Liver (tissue), 9 donors: ENCODE measurements around the gene DNAH3. TPM values are rescaled to one million over a fixed set of nuclear protein-coding genes. Genes with fewer than 3 reads are reported as not detected.

ENCODE experiments used
- DNase-seq: peaks from one replicate; pipeline ENCODE4 v3.0.0-alpha.2; 2017; ENCODE audit warnings: low spot score
- H3K27ac ChIP-seq, 2 donors: one replicate each; pipeline ENCODE4 v1.7.0; 2013; ENCODE audit warnings: inconsistent platforms in 2 of 2, low read length in 2 of 2, control low read depth in 1 of 2, low read depth in 1 of 2, mild to moderate bottlenecking in 1 of 2
- H3K27me3 ChIP-seq, 4 donors: one replicate each; pipeline versions ENCODE4 v1.6.1 to v1.7.0; 2013; ENCODE audit warnings: low read length in 3 of 4, inconsistent platforms in 1 of 4, mild to moderate bottlenecking in 1 of 4, moderate library complexity in 1 of 4; ENCODE audit not compliant: control insufficient read depth in 4 of 4, insufficient read depth in 4 of 4
- H3K36me3 ChIP-seq, 4 donors: one replicate each; pipeline versions ENCODE4 v1.6.1 to v1.7.0; 2013; ENCODE audit warnings: low read length in 3 of 4, mild to moderate bottlenecking in 3 of 4, low read depth in 1 of 4, moderate library complexity in 1 of 4; ENCODE audit not compliant: control insufficient read depth in 4 of 4, insufficient read depth in 3 of 4
- H3K4me1 ChIP-seq, 4 donors: one replicate each; pipeline versions ENCODE4 v1.6.1 to v1.7.0; 2013; ENCODE audit warnings: low read length in 3 of 4, mild to moderate bottlenecking in 3 of 4, moderate library complexity in 1 of 4; ENCODE audit not compliant: control insufficient read depth in 4 of 4, insufficient read depth in 4 of 4
- H3K4me3 ChIP-seq, 3 donors: one replicate each; pipeline versions ENCODE4 v1.6.1 to v1.7.0; 2013; ENCODE audit warnings: low read length in 3 of 3, control low read depth in 1 of 3, low read depth in 1 of 3, mild to moderate bottlenecking in 1 of 3
- H3K9ac ChIP-seq, 2 donors: one replicate each; pipeline ENCODE4 v1.7.0; 2013; ENCODE audit warnings: low read length in 2 of 2, mild to moderate bottlenecking in 2 of 2, moderate library complexity in 2 of 2, control low read depth in 1 of 2, low read depth in 1 of 2
- H3K9me3 ChIP-seq, 4 donors: one replicate each; pipeline versions ENCODE4 v1.6.1 to v1.7.0; 2013; ENCODE audit warnings: low read length in 3 of 4; ENCODE audit not compliant: control insufficient read depth in 4 of 4
- CTCF ChIP-seq: fragments of 150-350 bp; IDR thresholded peaks from 2 replicates; pipeline ENCODE4 v1.5.1; 2017; ENCODE audit warnings: improper control_type of control experiment, low read depth, low read length; ENCODE audit not compliant: missing input control
- EGR1 ChIP-seq, 2 donors: IDR thresholded peaks; 2 replicates each; pipeline ENCODE4 v1.6.1; 2016 to 2018; ENCODE audit warnings: antibody characterized with exemption in 2 of 2, low read depth in 2 of 2
- FOXA2 ChIP-seq: IDR thresholded peaks from 2 replicates; pipeline ENCODE4 v1.6.1; 2016; ENCODE audit warnings: antibody characterized with exemption
- GABPA ChIP-seq, 2 donors: IDR thresholded peaks in 1 of 2; conservative IDR thresholded peaks in 1 of 2; 2 replicates each; pipeline ENCODE4 v1.6.1; 2016; ENCODE audit warnings: antibody characterized with exemption in 2 of 2, mild to moderate bottlenecking in 1 of 2, moderate library complexity in 1 of 2
- HNF4A ChIP-seq, 2 donors: conservative IDR thresholded peaks; 2 replicates each; pipeline ENCODE4 v1.6.1; 2016; ENCODE audit warnings: antibody characterized with exemption in 2 of 2, mild to moderate bottlenecking in 2 of 2
- JUND ChIP-seq, 2 donors: IDR thresholded peaks; 2 replicates each; pipeline ENCODE4 v1.6.1; 2016; ENCODE audit warnings: antibody characterized with exemption in 2 of 2
- NR2F2 ChIP-seq: IDR thresholded peaks from 2 replicates; pipeline ENCODE4 v1.6.1; 2016; ENCODE audit warnings: antibody characterized with exemption
- RAD21 ChIP-seq, 2 donors: IDR thresholded peaks; 2 replicates each; pipeline ENCODE4 v1.6.1; 2016; ENCODE audit warnings: antibody characterized with exemption in 2 of 2, mild to moderate bottlenecking in 2 of 2
- RXRA ChIP-seq, 2 donors: IDR thresholded peaks; 2 replicates each; pipeline ENCODE4 v1.6.1; 2017 to 2018; ENCODE audit warnings: antibody characterized with exemption in 2 of 2, mild to moderate bottlenecking in 1 of 2
- SP1 ChIP-seq: IDR thresholded peaks from 2 replicates; pipeline ENCODE4 v1.6.1; 2018; ENCODE audit warnings: antibody characterized with exemption, mild to moderate bottlenecking
- TAF1 ChIP-seq: conservative IDR thresholded peaks from 2 replicates; pipeline ENCODE4 v1.6.1; 2016; ENCODE audit warnings: antibody characterized with exemption, mild to moderate bottlenecking
- YY1 ChIP-seq: IDR thresholded peaks from 2 replicates; pipeline ENCODE4 v1.6.1; 2016; ENCODE audit warnings: antibody characterized with exemption, mild to moderate bottlenecking
- ZBTB33 ChIP-seq: IDR thresholded peaks from 2 replicates; pipeline ENCODE4 v1.6.1; 2016; ENCODE audit warnings: antibody characterized with exemption
- whole genome bisulfite sequencing: extraction: QIAGEN DNeasy Blood & Tissue Kit; methylation state at CpG from one replicate; pipeline ENCODE4 v1.1.7; 2013; 5-methylcytosine and 5-hydroxymethylcytosine counted together
- polyA plus RNA-seq, 2 donors: library from polyadenylated mRNA; stranded (reverse) in 1 of 2; unstranded in 1 of 2; fragments of 200-250 nt in 1 of 2; fragments of >200 nt in 1 of 2; fragmentation: Nextera tagmentation in 1 of 2; extraction: Ambion mirVana in 1 of 2; gene quantifications; one replicate each; pipeline versions ENCODE4 v1.2.1 to v1.2.3, GENCODE V29; 2013 to 2015
- total RNA-seq, 2 donors: library from RNA; depleted of rRNA; stranded (reverse); fragments of >200 nt; gene quantifications; one replicate each; pipeline ENCODE4 v1.2.3, GENCODE V29; 2014
- TF ChIP-seq, protein P1 (sequence below): IDR thresholded peaks from 2 replicates; pipeline ENCODE4 v1.6.1; 2016; ENCODE audit warnings: antibody characterized with exemption
- TF ChIP-seq, protein P2 (sequence below): IDR thresholded peaks from 2 replicates; pipeline ENCODE4 v1.6.1; 2016; ENCODE audit warnings: antibody characterized with exemption
- TF ChIP-seq, protein P3 (sequence below): IDR thresholded peaks from 2 replicates; pipeline ENCODE4 v1.6.1; 2016; ENCODE audit warnings: antibody characterized with exemption, mild to moderate bottlenecking
- donor health status: healthy.
- donor health status: healthy.
- donor health status: healthy.
- donor health status: healthy.
- donor health status: healthy.

DNAH3 gene
- total and polyA plus RNA-seq, 4 donors, result not detected

GRCh38 chr16:21167929-21168602 lies 17.4 kb upstream of the DNAH3 start:
- H3K9ac ChIP-seq, result no peak overlapping the region
- H3K27me3 ChIP-seq, result no peaks in the 10 kb centered on the region
- H3K36me3 ChIP-seq, result peaks cover 0 to 2% (median 0%) of the 10 kb centered on the region in 4 donors
- H3K27ac ChIP-seq, result no peak overlapping the region
- H3K4me3 ChIP-seq, result no peak overlapping the region
- H3K9me3 ChIP-seq, result no peaks in the 10 kb centered on the region
- no peak for TF ChIP-seq ZBTB33
- TF ChIP-seq RAD21 (IDR thresholded peaks at IDR 0.05), result no peak
- TF ChIP-seq CTCF, result no peak
- TF ChIP-seq GABPA (IDR thresholded peaks at IDR 0.05 in 1 of 2, conservative IDR thresholded peaks at IDR 0.05 in 1 of 2), result no peak
- no peak for TF ChIP-seq YY1
- TF ChIP-seq, protein P1, sequence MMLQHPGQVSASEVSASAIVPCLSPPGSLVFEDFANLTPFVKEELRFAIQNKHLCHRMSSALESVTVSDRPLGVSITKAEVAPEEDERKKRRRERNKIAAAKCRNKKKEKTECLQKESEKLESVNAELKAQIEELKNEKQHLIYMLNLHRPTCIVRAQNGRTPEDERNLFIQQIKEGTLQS, result no peak
- TF ChIP-seq TAF1, result no peak
- no peak for TF ChIP-seq JUND (IDR thresholded peaks at IDR 0.05)
- no peak for TF ChIP-seq EGR1 (IDR thresholded peaks at IDR 0.05; ENCODE audit: low read depth in 2 of 2)
- TF ChIP-seq, protein P2, sequence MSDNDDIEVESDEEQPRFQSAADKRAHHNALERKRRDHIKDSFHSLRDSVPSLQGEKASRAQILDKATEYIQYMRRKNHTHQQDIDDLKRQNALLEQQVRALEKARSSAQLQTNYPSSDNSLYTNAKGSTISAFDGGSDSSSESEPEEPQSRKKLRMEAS, result no peak
- no peak for TF ChIP-seq SP1
- 98% methylated on average over 12 of the region's 12 CpGs for WGBS
- no peak for DNase-seq
- peaks cover 0 to under 1% (median 0%) of the 10 kb centered on the region in 4 donors for H3K4me1 ChIP-seq

GRCh38 chr16:21167360-21167759 lies 16.7 kb upstream of the DNAH3 start:
- TF ChIP-seq, protein P2, result no peak
- TF ChIP-seq EGR1 (IDR thresholded peaks at IDR 0.05; ENCODE audit: low read depth in 2 of 2) (no peak), YY1 (no peak), JUND (IDR thresholded peaks at IDR 0.05) (no peak), RXRA (IDR thresholded peaks at IDR 0.05) (no peak), NR2F2 (no peak), SP1 (no peak), HNF4A (conservative IDR thresholded peaks at IDR 0.05) (no peak), GABPA (IDR thresholded peaks at IDR 0.05 in 1 of 2, conservative IDR thresholded peaks at IDR 0.05 in 1 of 2) (no peak), ZBTB33 (no peak), FOXA2 (no peak), TAF1 (no peak), RAD21 (IDR thresholded peaks at IDR 0.05) (no peak)
- TF ChIP-seq, protein P1, result no peak
- TF ChIP-seq, protein P3, sequence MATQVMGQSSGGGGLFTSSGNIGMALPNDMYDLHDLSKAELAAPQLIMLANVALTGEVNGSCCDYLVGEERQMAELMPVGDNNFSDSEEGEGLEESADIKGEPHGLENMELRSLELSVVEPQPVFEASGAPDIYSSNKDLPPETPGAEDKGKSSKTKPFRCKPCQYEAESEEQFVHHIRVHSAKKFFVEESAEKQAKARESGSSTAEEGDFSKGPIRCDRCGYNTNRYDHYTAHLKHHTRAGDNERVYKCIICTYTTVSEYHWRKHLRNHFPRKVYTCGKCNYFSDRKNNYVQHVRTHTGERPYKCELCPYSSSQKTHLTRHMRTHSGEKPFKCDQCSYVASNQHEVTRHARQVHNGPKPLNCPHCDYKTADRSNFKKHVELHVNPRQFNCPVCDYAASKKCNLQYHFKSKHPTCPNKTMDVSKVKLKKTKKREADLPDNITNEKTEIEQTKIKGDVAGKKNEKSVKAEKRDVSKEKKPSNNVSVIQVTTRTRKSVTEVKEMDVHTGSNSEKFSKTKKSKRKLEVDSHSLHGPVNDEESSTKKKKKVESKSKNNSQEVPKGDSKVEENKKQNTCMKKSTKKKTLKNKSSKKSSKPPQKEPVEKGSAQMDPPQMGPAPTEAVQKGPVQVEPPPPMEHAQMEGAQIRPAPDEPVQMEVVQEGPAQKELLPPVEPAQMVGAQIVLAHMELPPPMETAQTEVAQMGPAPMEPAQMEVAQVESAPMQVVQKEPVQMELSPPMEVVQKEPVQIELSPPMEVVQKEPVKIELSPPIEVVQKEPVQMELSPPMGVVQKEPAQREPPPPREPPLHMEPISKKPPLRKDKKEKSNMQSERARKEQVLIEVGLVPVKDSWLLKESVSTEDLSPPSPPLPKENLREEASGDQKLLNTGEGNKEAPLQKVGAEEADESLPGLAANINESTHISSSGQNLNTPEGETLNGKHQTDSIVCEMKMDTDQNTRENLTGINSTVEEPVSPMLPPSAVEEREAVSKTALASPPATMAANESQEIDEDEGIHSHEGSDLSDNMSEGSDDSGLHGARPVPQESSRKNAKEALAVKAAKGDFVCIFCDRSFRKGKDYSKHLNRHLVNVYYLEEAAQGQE, result no peak
- no peak overlapping the region for H3K27ac ChIP-seq
- H3K27me3 ChIP-seq, result no peaks in the 10 kb centered on the region
- WGBS, result 97% methylated on average over 9 of the region's 9 CpGs
- H3K4me3 ChIP-seq, result no peak overlapping the region
- no peak overlapping the region for H3K9ac ChIP-seq
- no peaks in the 10 kb centered on the region for H3K9me3 ChIP-seq
- peaks cover 0 to 2% (median 0%) of the 10 kb centered on the region in 4 donors for H3K36me3 ChIP-seq
- DNase-seq, result no peak
- peaks cover 0 to 3% (median 0%) of the 10 kb centered on the region in 4 donors for H3K4me1 ChIP-seq
